HCT116 (cell line): ENCODE measurements around the gene PAX2. TPM values are rescaled to one million over a fixed set of nuclear protein-coding genes. Genes with fewer than 3 reads are reported as not detected.

Source experiments
- ATAC-seq: fragments of 200-7000 bp; cut with Tn5 transposase; 2 replicates; pipeline ENCODE4 v1.9.1; 2020; ENCODE audit warnings: mild to moderate bottlenecking, moderate library complexity
- BruUV-seq: library from RNA; stranded (reverse); fragments of 400-500 nt; replicated peaks from 2 replicates; lab custom pipeline; 2021; lab: Mats Ljungman, UMichigan
- CTCF ChIA-PET: fragments of 300-600 bp; sonication (Branson Sonifier 250); formaldehyde crosslinking; loops from one replicate; lab custom pipeline; 2021; ENCODE audit warnings: antibody characterized with exemption; lab: Charles Lee
- POLR2A ChIA-PET: fragments of 300-600, 350-600 bp; sonication (Branson Sonifier 250); formaldehyde crosslinking; loops from one replicate; lab custom pipeline; 2021; ENCODE audit warnings: antibody characterized with exemption; lab: Charles Lee
- RAD21 ChIA-PET, 2 experiments: fragments of 300-600 bp; sonication (Branson Sonifier 250); formaldehyde crosslinking; loops; one replicate each; lab custom pipeline; 2023; ENCODE audit warnings: low total read pairs in 2 of 2; ENCODE audit not compliant: uncharacterized antibody in 2 of 2, unreplicated experiment in 2 of 2, low non-redundant PET in 1 of 2; lab: Charles Lee
- DNase-seq: peaks from one replicate; pipeline ENCODE4 v3.0.0-alpha.2; 2010; ENCODE audit warnings: low read depth, low spot score
- H2AFZ ChIP-seq: fragments of 200-600 bp; shearing (Covaris generic), sonication (generic); 2 replicates; pipeline ENCODE4 v1.6.1; 2017; ENCODE audit warnings: low read depth, mixed run types, mixed read lengths, antibody characterized with exemption, low read length; ENCODE audit not compliant: poor library complexity, severe bottlenecking
- H3K27ac ChIP-seq: 2 replicates; pipeline ENCODE4 v1.5.1; 2012; ENCODE audit warnings: low read depth, low read length
- H3K27me3 ChIP-seq: fragments of 200-600 bp; sonication (generic); 2 replicates; pipeline ENCODE4 v1.6.1; 2016; ENCODE audit warnings: mixed run types, low read length, mixed read lengths; ENCODE audit not compliant: insufficient read depth
- H3K36me3 ChIP-seq, 2 experiments: fragments of 200-500 bp in 1 of 2; fragments of 200-600 bp in 1 of 2; sonication (Bioruptor generic) in 1 of 2; sonication (generic) in 1 of 2; 2 replicates each; pipeline versions ENCODE4 v1.5.1 to v1.6.1; 2014 to 2016; ENCODE audit warnings: low read length in 2 of 2, inconsistent platforms in 1 of 2, mixed read lengths in 1 of 2, mixed run types in 1 of 2; ENCODE audit not compliant: insufficient read depth in 2 of 2, control insufficient read depth in 1 of 2
- H3K4me1 ChIP-seq, 2 experiments: fragments of 200-600 bp in 1 of 2; sonication (generic) in 1 of 2; 2 replicates each; pipeline versions ENCODE4 v1.5.1 to v1.6.1; 2012 to 2017; ENCODE audit warnings: low read length in 2 of 2, inconsistent platforms in 1 of 2, mild to moderate bottlenecking in 1 of 2, mixed read lengths in 1 of 2, mixed run types in 1 of 2, moderate library complexity in 1 of 2; ENCODE audit not compliant: insufficient read depth in 2 of 2, control insufficient read depth in 1 of 2
- H3K4me2 ChIP-seq: fragments of 200-600 bp; sonication (generic); 2 replicates; pipeline ENCODE4 v1.6.1; 2017; ENCODE audit warnings: mixed run types, low read length, mixed read lengths
- H3K4me3 ChIP-seq, 2 experiments: fragments of 200-600 bp in 1 of 2; sonication (generic) in 1 of 2; replicated peaks in 1 of 2; 2 replicates each; pipeline ENCODE4 v1.5.1; 2011 to 2016; ENCODE audit warnings: low read length in 2 of 2, control low read depth in 1 of 2, low read depth in 1 of 2, mild to moderate bottlenecking in 1 of 2, mixed read lengths in 1 of 2, mixed run types in 1 of 2
- H3K79me2 ChIP-seq: fragments of 200-600 bp; sonication (generic); 2 replicates; pipeline ENCODE4 v1.6.1; 2017; ENCODE audit warnings: mild to moderate bottlenecking, mixed run types, low read length, moderate library complexity, mixed read lengths; ENCODE audit not compliant: insufficient read depth
- H3K9ac ChIP-seq: fragments of 200-600 bp; sonication (generic); 2 replicates; pipeline ENCODE4 v1.6.1; 2016; ENCODE audit warnings: low read length, mixed read lengths
- H3K9me2 ChIP-seq: fragments of 200-600 bp; sonication (generic), shearing (Covaris generic); 2 replicates; pipeline ENCODE4 v1.6.1; 2017; ENCODE audit warnings: mixed run types, mild to moderate bottlenecking, moderate library complexity; ENCODE audit not compliant: insufficient read depth
- H3K9me3 ChIP-seq, 2 experiments: fragments of 200-500 bp in 1 of 2; fragments of 200-600 bp in 1 of 2; sonication (Bioruptor generic) in 1 of 2; sonication (generic) in 1 of 2; 2 replicates each; pipeline ENCODE4 v1.6.1; 2014 to 2017; ENCODE audit warnings: low read length in 2 of 2, mixed read lengths in 2 of 2, inconsistent platforms in 1 of 2, low read depth in 1 of 2, mild to moderate bottlenecking in 1 of 2, mixed run types in 1 of 2, moderate library complexity in 1 of 2; ENCODE audit not compliant: control insufficient read depth in 1 of 2, insufficient read depth in 1 of 2
- H4K20me1 ChIP-seq: fragments of 200-600 bp; sonication (generic), shearing (Covaris generic); 2 replicates; pipeline ENCODE4 v1.6.1; 2017; ENCODE audit warnings: mixed run types, mild to moderate bottlenecking, moderate library complexity; ENCODE audit not compliant: insufficient read depth
- CBX3 ChIP-seq: IDR thresholded peaks from 2 replicates; pipeline ENCODE4 v1.6.1; 2012; ENCODE audit warnings: low read depth
- CTCF ChIP-seq, 3 experiments: fragments of 200-600 bp in 1 of 3; sonication (generic) in 1 of 3; IDR thresholded peaks in 2 of 3; conservative IDR thresholded peaks in 1 of 3; 2 replicates each; pipeline ENCODE4 v1.5.1; 2012 to 2017; ENCODE audit warnings: low read depth in 2 of 3, low read length in 2 of 3, antibody characterized with exemption in 1 of 3, borderline replicate concordance in 1 of 3, control low read depth in 1 of 3, mild to moderate bottlenecking in 1 of 3, mixed read lengths in 1 of 3, mixed run types in 1 of 3, moderate library complexity in 1 of 3; ENCODE audit not compliant: insufficient read depth in 1 of 3
- EGR1 ChIP-seq: IDR thresholded peaks from 2 replicates; pipeline ENCODE4 v1.6.1; 2012; ENCODE audit warnings: low read depth
- ELF1 ChIP-seq: IDR thresholded peaks from 2 replicates; pipeline ENCODE4 v1.6.1; 2012; ENCODE audit warnings: low read depth, borderline replicate concordance
- POLR2A ChIP-seq: IDR thresholded peaks from 2 replicates; pipeline ENCODE4 v1.7.0; 2011; ENCODE audit warnings: borderline replicate concordance; ENCODE audit not compliant: insufficient read depth, insufficient read length; ENCODE audit errors: extremely low read depth
- POLR2AphosphoS5 ChIP-seq: IDR thresholded peaks from 2 replicates; pipeline ENCODE4 v1.6.1; 2011; ENCODE audit warnings: mild to moderate bottlenecking, low read depth, low read length, moderate library complexity
- REST ChIP-seq: IDR thresholded peaks from 2 replicates; pipeline ENCODE4 v1.6.1; 2012; ENCODE audit warnings: low read depth
- SIN3A ChIP-seq: IDR thresholded peaks from 2 replicates; pipeline ENCODE4 v1.6.1; 2012; ENCODE audit warnings: low read depth
- SP1 ChIP-seq: IDR thresholded peaks from 2 replicates; pipeline ENCODE4 v1.6.1; 2012; ENCODE audit warnings: low read depth
- TCF7L2 ChIP-seq: IDR thresholded peaks from 2 replicates; pipeline ENCODE4 v1.7.0; 2011; ENCODE audit warnings: borderline replicate concordance, inconsistent platforms; ENCODE audit not compliant: insufficient read depth, insufficient read length; ENCODE audit errors: extremely low read depth
- ZNF274 ChIP-seq: fragments of 200-500 bp; sonication (Bioruptor generic); IDR thresholded peaks from 2 replicates; pipeline ENCODE4 v1.6.1; 2014; ENCODE audit warnings: mild to moderate bottlenecking, low read depth, low read length, inconsistent platforms
- intact Hi-C: fragments of 100-400 bp; cut with micrococcal nuclease; formaldehyde crosslinking; loops from 2 replicates; pipeline ENCODE4 v1.10.0; 2022
- total RNA-seq: library from RNA; stranded (reverse); gene quantifications from one replicate; pipeline ENCODE4 v1.2.1, GENCODE V29; 2021; ENCODE audit not compliant: unreplicated experiment

PAX2 gene
- total RNA-seq, 1 experiment from 2014 or later: 5.0 TPM

- Histone ChIP-seq H3K4me3 (no peak overlapping the region), H2AFZ (no peak overlapping the region), H3K4me2 (no peak overlapping the region), H3K4me1 (no peaks in the 10 kb centered on the region), H3K36me3 (no peaks in the 10 kb centered on the region), H3K79me2 (no peaks in the 10 kb centered on the region), H3K9ac (no peak overlapping the region)
- RAD21 ChIA-PET: no interaction called here
- POLR2A ChIA-PET: no interaction called here
- no TSS peak for BruUV-seq
- no peak for DNase-seq
- no peak for ATAC-seq
- TF ChIP-seq ELF1 (no peak), SIN3A (no peak), POLR2A (no peak), EGR1 (no peak), CBX3 (no peak), TCF7L2 (no peak)
- TF ChIP-seq, all 23 proteins: peak for 0
- Histone ChIP-seq H3K9me3 (no peaks in the 10 kb centered on the region), H3K27me3 (no peaks in the 10 kb centered on the region), H3K9me2 (no peaks in the 10 kb centered on the region), H4K20me1 (no peaks in the 10 kb centered on the region), H3K27ac (no peak overlapping the region)
- intact Hi-C loops: no loop called here
- CTCF ChIA-PET: no interaction called here
These were observed 62.0 kb downstream of the PAX2 start for GRCh38 chr10:100807241-100807951.

DNA sequence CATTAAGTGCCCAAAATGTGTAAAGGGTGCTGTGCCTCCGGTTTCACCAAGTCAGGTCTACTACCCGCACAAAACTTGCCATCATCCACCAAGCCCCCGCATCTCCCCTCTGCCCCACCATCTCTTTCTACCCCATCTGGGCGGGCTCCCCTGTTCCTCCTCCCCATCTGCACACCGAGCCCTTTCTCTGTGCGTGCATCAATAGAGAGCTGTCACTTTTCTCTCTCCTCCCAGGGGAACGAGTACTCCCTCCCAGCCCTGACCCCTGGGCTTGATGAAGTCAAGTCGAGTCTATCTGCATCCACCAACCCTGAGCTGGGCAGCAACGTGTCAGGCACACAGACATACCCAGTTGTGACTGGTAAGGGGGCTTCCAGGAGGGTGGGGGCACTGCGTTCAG, 63.5 kb downstream of the PAX2 start:
- Histone ChIP-seq H4K20me1 (no peaks in the 10 kb centered on the region), H3K9ac (no peak overlapping the region), H3K9me2 (no peaks in the 10 kb centered on the region), H3K9me3 (no peaks in the 10 kb centered on the region), H3K4me1 (no peaks in the 10 kb centered on the region), H3K27ac (no peak overlapping the region), H3K27me3 (no peaks in the 10 kb centered on the region), H3K79me2 (no peaks in the 10 kb centered on the region), H3K4me3 (no peak overlapping the region), H3K36me3 (no peaks in the 10 kb centered on the region), H2AFZ (no peak overlapping the region), H3K4me2 (no peak overlapping the region)
- POLR2A ChIA-PET: no interaction called here
- ATAC-seq: no peak
- CTCF ChIA-PET: no interaction called here
- intact Hi-C loops: no loop called here
- DNase-seq: no peak
- BruUV-seq: no TSS peak
- RAD21 ChIA-PET: no interaction called here
- TF ChIP-seq SIN3A: no peak
- TF ChIP-seq CTCF (IDR thresholded peaks at IDR 0.05 in 2 of 3, conservative IDR thresholded peaks at IDR 0.05 in 1 of 3; ENCODE audit: borderline replicate concordance in 1 of 3, insufficient read depth in 1 of 3, low read depth in 2 of 3, low read length in 2 of 3): no peak
- TF ChIP-seq ZNF274: no peak
- TF ChIP-seq ELF1: no peak
- no peak for TF ChIP-seq POLR2AphosphoS5
- TF ChIP-seq SP1: no peak
- no peak for TF ChIP-seq REST
- TF ChIP-seq TCF7L2: no peak
- TF ChIP-seq POLR2A: no peak
- no peak for TF ChIP-seq EGR1
